Activated CD4-positive, alpha-beta T cell treated with anti-CD3 and anti-CD28 coated beads, Interleukin-10, Interleukin-2, amounts not matched to agents 100 ng/mL and 50 ng/mL, durations not matched to agents 16 hours and 8 hours (primary cell): ENCODE measurements around the gene ZBTB20.

Experiments used
- DNase-seq: peaks from one replicate; pipeline ENCODE4 v3.0.0-alpha.2; 2020

The ZBTB20 gene

DNA sequence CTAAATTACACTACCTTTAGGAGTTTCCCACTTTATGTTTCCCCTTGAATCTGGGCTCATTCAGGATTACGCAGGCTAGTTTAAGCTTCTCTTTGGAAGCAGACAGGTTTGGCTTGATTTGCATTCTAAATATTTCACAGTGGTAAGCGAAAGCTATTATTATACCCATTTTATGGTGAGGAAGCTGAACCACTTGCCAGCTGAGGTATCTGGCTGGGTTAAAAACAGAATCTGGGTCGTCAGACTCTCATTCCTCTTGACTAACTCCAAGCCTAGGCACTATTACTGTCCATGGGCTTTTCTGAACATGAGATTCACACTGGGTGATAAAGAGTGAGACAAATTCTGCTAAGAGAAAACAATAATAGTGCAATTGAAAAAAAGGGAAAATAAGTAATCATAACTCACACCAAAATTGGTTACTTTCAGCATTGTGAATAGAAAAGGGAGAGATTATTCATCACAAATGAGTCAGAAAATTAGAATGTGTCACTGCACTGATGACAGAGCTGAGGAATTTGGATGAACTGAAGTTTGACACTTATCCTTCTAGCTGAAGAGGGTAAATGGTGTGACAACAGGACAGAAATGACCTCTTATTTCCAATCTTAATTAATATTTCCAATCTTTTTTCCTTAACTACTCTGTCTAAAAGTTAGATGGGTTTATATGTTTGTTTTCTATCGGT, 642.0 kb downstream of the ZBTB20 start:
- DNase-seq: peak; percentile 30

DNA sequence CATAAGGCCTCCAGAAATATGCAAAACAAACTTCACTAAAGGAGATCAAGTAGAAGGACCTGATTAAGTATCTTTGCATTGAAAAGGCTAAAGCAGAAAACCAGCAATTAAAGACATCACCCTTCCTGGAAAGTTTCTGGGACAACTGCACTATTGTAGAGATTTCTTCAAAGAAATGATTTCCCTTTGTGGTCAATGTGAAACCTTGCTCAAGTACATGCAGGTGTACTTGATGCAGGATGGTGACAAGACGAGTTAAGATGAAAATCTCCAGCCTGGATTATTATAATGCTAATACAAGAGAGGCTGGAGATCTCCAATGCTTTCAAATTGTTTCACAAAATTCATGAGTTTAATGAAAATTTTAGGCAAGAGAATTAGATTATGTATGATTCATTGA, 644.9 kb downstream of the ZBTB20 start:
- DNase-seq: peak; percentile 8

DNA sequence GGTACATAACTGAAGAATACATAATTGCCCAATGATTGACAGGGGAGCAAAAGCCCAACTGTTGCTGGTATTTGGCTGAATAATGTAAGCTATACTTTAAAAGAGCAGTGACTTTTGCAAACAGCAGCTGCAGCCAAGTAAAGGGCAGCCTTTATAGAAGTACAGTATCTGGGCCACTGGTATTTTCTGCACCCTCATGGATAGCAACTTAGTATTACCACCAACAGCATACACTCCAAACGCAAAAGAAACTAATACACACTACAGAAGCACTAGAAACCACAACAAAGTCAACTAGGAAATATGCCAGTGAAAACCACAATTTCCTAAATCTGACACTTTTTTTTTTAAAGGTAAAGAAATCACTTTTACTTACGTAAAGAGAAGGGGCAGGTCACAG, 647.1 kb downstream of the ZBTB20 start:
- DNase-seq: peak; percentile 42

GRCh38 chr3:114498539-114499370, 648.3 kb downstream of the ZBTB20 start:
- DNase-seq: no peak

DNA sequence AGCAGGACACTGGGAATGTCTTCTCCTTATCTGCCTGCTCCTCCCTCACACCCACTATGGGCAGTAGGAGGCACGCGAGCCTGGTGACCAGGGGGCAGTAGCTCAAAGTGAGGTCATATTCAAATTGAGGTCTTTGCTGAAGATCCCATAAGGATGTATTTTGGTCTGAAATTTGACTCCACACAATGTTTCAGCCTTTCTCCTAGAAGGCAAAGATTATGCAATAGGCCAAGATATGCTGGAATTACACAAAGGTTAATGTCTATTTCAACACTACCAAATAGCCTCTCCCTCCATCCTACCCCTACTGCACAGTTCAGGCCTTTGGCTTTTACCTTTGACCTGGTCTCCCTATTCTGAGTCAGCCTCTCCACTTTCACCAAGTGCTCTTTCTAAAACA, 650.2 kb downstream of the ZBTB20 start:
- DNase-seq: no peak

DNA sequence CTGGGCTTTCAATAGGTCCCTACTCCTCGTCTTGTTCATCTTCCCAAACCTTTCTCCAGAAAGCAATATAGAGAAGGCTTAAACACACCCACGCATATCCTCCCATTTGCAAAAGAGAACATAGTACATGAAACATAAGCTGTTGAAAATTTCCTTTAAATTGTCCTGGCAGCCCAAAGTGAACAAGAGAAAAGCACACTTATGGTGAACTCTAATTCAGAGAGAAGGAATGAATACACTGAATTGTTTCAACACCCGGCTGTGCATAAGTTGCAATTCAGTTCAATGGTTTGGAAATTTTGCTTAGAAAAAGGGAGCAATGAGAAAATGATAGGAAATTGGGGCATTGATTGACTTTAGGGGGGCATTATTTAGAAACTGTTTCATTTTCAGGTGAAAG, 650.6 kb downstream of the ZBTB20 start:
- no peak for DNase-seq

GRCh38 chr3:114496021-114496434, 651.1 kb downstream of the ZBTB20 start:
- DNase-seq: no peak

- no peak for DNase-seq
Observed at GRCh38 chr3:114494498-114494897, 652.6 kb downstream of the ZBTB20 start.

GRCh38 chr3:114490829-114491228, 656.3 kb downstream of the ZBTB20 start:
- DNase-seq: no peak

DNA sequence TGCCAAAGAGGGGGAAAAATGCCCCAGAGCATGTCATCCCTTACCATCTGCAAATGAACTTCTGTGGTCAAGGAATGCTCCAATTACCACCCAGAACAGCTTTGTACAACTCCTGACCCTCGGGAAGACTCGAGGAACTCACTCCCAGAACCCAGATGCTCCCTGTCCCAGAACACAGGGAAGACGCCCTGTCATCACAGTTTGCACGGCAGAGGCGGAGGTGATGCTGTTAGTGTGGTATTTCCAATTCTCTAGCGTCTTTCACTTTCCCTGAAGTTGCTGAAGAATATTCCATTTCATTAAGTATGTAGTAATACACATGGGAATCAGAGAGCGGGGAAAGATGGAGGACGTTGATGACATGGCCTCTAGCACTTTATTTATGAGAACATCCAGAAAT, 659.6 kb downstream of the ZBTB20 start:
- DNase-seq: no peak

DNA sequence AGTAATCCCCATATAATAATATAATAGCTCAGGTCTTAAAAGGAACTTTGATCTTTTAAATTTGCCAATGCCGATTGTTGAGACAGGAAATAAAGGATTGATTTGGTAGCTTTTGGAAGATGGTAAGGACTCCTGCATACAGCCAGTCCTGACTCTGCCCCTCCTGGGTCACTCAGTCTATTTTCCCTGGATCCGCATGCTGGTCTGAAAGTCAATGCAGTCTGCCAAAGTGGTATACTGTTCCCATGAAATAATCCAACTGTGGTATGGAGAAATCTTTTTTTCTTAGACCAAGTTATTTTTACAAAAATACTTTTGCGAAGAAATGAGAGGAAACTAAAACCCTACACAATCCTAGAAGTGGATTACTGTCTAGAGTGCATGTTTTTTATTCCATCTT, 662.2 kb downstream of the ZBTB20 start:
- no peak for DNase-seq

DNA sequence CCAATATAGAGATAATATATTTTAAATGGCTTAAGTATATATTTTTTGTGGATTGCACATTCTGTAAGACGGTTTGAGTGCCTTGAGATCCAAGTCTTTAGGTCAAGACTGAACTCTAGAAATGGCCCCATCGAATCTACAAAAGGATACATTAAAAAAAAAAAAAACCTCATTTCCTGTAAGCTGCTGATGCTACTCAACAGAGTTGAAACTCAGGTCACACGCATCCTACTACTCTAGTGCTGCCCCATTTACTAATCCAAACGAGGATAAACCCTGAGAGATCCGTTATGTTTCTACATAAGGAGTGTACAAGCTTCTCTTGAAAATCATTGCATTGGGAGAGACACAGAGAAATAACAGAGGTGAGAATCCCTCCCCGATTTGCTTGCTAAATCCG, 666.0 kb downstream of the ZBTB20 start:
- no peak for DNase-seq

DNA sequence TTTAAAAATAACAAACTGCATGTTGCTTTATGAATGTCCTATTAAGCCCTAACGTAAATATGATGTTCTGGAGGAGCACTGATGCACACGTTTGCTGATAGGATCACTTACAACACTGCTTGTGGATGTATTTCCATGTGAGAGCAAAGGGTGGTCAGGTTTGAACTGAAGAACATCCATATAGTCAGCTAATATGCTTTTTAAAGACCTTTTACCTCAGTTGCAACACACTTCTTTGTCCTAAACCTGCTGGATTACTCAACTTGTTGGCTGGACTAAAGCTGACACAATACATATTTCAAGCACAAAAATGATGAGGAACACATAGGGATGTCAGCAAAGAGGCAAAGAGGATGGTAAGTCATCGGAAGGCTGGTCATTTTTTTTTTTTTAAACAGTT, 666.6 kb downstream of the ZBTB20 start:
- DNase-seq: no peak

GRCh38 chr3:114478801-114479200, 668.3 kb downstream of the ZBTB20 start:
- DNase-seq: no peak

- no peak for DNase-seq
Observed at GRCh38 chr3:114476511-114476910, 670.6 kb downstream of the ZBTB20 start.

- no peak for DNase-seq
Observed at GRCh38 chr3:114471478-114471877, 675.6 kb downstream of the ZBTB20 start.

DNA sequence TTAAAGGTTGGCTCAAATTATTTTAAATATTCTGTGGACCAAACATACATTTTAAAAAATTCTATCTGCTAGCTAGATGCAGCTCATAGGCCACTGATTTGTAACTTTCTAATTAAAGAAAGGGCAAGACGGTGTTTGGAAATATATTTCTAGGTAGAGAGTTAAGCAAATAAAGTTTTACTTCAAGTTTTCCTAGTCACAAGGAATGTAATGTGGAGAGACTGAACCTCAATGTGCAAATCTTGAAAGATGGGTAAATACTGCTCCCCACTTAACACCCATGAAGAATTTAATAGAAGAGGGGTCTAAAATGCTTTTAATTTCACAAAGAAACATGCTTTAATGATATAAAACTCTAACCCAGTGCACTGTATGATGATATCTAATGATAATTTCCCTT, 678.0 kb downstream of the ZBTB20 start:
- no peak for DNase-seq

- no peak for DNase-seq
Observed at GRCh38 chr3:114466816-114467215, 680.3 kb downstream of the ZBTB20 start.

DNA sequence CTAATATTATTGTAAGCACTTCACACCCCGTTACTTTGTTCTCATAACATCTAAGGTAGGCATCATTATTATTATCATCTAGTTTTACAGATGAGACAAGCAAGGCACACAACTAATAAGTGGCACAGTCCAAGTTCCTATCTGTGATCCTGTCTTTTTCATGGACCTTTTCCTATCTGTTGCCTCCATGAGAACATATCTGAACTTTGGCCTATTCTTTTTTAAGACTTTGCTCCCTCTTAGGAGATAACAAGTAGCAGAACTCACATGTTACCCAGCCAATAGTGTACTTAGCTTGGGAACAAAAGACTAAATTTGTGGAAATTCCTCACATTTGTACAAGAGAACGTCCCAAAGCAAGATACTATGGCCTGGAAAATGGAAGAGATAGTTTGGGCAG, 680.8 kb downstream of the ZBTB20 start:
- DNase-seq: no peak

DNA sequence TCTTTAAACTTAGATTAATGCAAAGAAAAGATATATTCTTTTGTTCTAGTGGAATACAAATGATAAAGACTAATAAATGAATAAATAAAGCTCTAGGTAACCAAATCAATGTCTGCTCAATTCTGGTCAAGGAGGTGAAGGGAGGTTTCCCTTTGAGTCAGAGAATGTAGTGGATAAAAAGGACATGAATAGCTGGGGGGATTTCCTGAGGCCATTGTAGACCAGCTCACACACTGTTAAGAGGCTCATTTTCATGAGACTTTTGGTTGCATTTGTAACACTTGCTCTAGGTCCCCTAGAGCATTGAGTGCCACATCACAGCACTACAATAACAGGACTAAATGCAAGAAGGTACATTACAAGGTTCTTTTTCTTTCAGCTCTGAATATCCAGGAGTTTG, 682.5 kb downstream of the ZBTB20 start:
- DNase-seq: no peak

DNA sequence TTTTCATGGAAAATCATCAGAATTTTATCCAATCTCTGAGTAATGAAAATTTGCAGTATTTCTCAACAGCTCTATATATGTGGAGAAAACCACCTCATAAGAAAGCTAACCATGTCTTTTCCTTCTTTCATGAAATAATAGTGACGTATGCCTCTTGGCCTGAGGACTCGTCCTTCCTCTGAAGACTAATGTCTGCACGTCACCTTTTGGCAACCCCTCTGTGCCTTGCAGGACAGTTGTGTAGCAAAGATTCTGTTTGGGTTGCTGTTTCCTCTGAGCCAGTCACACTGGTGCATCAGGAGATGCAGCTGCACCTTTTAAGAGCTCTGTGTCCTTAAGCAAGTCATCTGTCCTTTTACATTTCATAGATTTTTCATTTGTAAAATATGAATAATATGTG, 684.3 kb downstream of the ZBTB20 start:
- DNase-seq: no peak

DNA sequence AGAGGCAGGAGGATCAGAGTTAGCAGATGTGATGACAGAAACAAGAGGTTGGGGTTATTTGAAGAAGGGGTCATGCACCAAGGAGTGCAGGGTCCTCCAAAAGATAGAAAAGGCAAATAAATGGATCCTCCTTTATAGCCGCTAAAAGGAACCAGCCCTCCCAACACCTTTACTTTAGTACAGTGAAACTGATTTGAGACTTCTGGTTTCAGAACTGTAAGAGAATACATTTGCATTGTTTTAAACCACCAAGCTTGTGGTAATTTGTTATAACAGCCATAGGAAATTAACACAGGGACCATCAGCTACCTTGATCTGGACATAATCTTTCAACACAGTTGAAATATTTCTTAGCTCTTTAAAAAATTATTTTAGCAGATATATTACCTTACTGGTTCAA, 686.6 kb downstream of the ZBTB20 start:
- DNase-seq: no peak

DNA sequence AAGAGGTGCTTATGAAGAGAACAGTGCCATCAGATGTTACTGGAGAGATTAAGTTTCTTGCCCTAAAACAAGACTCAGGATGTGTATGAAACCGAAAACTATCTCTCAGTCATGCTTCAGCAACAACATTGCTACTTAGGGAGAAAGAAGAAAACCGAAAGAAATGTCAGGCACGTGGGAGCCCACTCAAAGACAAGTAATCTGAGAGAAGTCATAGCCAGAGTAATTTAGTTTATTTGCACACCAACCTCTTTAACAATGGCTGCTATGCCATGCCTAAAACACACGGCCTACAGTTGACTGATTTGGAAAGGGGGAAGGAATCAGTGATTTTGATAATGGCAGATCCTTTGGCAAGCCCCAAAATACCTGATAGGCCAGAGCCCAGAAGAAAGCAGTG, 690.3 kb downstream of the ZBTB20 start:
- DNase-seq: no peak

GRCh38 chr3:114455432-114455831, 691.7 kb downstream of the ZBTB20 start:
- DNase-seq: no peak
